WI38 (cell line): ENCODE measurements around the gene VMA21.

ENCODE experiments used
- H3K4me3 ChIP-seq: 2 replicates; pipeline ENCODE4 v1.5.1; 2011; ENCODE audit warnings: low read depth, mild to moderate bottlenecking, control low read depth, low read length
- CTCF ChIP-seq: IDR thresholded peaks from 2 replicates; pipeline ENCODE4 v1.5.1; 2012; ENCODE audit warnings: low read depth, mild to moderate bottlenecking, control low read depth, low read length

Gene VMA21

GRCh38 chrX:151402719-151403390 lies 5.8 kb downstream of the VMA21 start:
- TF ChIP-seq CTCF: no peak
- no peak overlapping the region for H3K4me3 ChIP-seq

- H3K4me3 ChIP-seq: no peak overlapping the region
- no peak for TF ChIP-seq CTCF
Measured at GRCh38 chrX:151416579-151416978, 19.6 kb downstream of the VMA21 start.

GRCh38 chrX:151419782-151420181 lies 22.8 kb downstream of the VMA21 start:
- H3K4me3 ChIP-seq: no peak overlapping the region
- TF ChIP-seq CTCF: no peak

GRCh38 chrX:151424505-151424904 lies 27.5 kb downstream of the VMA21 start:
- TF ChIP-seq CTCF: no peak
- no peak overlapping the region for H3K4me3 ChIP-seq

- H3K4me3 ChIP-seq: no peak overlapping the region
- no peak for TF ChIP-seq CTCF
Measured at GRCh38 chrX:151448509-151448908, 51.5 kb downstream of the VMA21 start.

- H3K4me3 ChIP-seq: no peak overlapping the region
- no peak for TF ChIP-seq CTCF
Measured at GRCh38 chrX:151458824-151459223, 61.8 kb downstream of the VMA21 start.
